ENCODE results near the gene TRPM2.
"Not testable (repeated sequence)": the region's sequence is repeated elsewhere in the genome, so short reads cannot be mapped to it uniquely, and the experiment has no call there.

Gene TRPM2

GRCh38 chr21:44335266-44336059, 18.0 kb upstream of the TRPM2 start:
- DNase-seq (ENCODE audit: low read depth in 2 of 2), result no peak

GRCh38 chr21:44337449-44337848, 16.0 kb upstream of the TRPM2 start:
- no peak for DNase-seq (ENCODE audit: low read depth in 2 of 2)

GRCh38 chr21:44337941-44338895, 15.2 kb upstream of the TRPM2 start:
- no peak for DNase-seq (ENCODE audit: low read depth in 2 of 2)

GRCh38 chr21:44338971-44339910, 14.2 kb upstream of the TRPM2 start, which contains the start of gene CFAP410:
CFAP410 (minus strand) TSS chr21:44339390; CDS start chr21:44339194, 196 bp downstream.
- peak; percentile 89 to 91 for DNase-seq (ENCODE audit: low read depth in 2 of 2)

- DNase-seq (ENCODE audit: low read depth in 2 of 2), result not testable (repeated sequence)
Measured at GRCh38 chr21:44341726-44342458, 11.5 kb upstream of the TRPM2 start.

- not testable (repeated sequence) for DNase-seq (ENCODE audit: low read depth in 2 of 2)
Measured at GRCh38 chr21:44342981-44343380, 10.4 kb upstream of the TRPM2 start.

GRCh38 chr21:44344541-44345183, 8.8 kb upstream of the TRPM2 start:
- no peak for DNase-seq (ENCODE audit: low read depth in 2 of 2)

GRCh38 chr21:44345495-44345894, 7.9 kb upstream of the TRPM2 start:
- no peak for DNase-seq (ENCODE audit: low read depth in 2 of 2)

GRCh38 chr21:44347911-44348451, 5.4 kb upstream of the TRPM2 start:
- no peak for DNase-seq (ENCODE audit: low read depth in 2 of 2)

GRCh38 chr21:44348861-44349260, 4.6 kb upstream of the TRPM2 start:
- no peak for DNase-seq (ENCODE audit: low read depth in 2 of 2)

- DNase-seq (ENCODE audit: low read depth in 2 of 2), result no peak
Measured at GRCh38 chr21:44349416-44349846, 4.0 kb upstream of the TRPM2 start.

- DNase-seq (ENCODE audit: low read depth in 2 of 2), result no peak
Measured at GRCh38 chr21:44349847-44350772, 3.3 kb upstream of the TRPM2 start.

- DNase-seq (ENCODE audit: low read depth in 2 of 2), result no peak
Measured at GRCh38 chr21:44350773-44351481, 2.5 kb upstream of the TRPM2 start.

GRCh38 chr21:44351535-44352252, 1.7 kb upstream of the TRPM2 start:
- no peak for DNase-seq (ENCODE audit: low read depth in 2 of 2)

GRCh38 chr21:44352253-44352860, 1.1 kb upstream of the TRPM2 start:
- no peak for DNase-seq (ENCODE audit: low read depth in 2 of 2)

- no peak for DNase-seq (ENCODE audit: low read depth in 2 of 2)
Measured at GRCh38 chr21:44354001-44354405, 582 bp downstream of the TRPM2 start.

All from fibroblast of skin of left quadriceps (primary cell).